ENCODE measurements around the gene ZFHX3. TPM values are rescaled to one million over a fixed set of nuclear protein-coding genes. Genes with fewer than 3 reads are reported as not detected.

ZFHX3 gene
- total RNA-seq, 1 donor from 2014 or later = 48.5 TPM

DNA sequence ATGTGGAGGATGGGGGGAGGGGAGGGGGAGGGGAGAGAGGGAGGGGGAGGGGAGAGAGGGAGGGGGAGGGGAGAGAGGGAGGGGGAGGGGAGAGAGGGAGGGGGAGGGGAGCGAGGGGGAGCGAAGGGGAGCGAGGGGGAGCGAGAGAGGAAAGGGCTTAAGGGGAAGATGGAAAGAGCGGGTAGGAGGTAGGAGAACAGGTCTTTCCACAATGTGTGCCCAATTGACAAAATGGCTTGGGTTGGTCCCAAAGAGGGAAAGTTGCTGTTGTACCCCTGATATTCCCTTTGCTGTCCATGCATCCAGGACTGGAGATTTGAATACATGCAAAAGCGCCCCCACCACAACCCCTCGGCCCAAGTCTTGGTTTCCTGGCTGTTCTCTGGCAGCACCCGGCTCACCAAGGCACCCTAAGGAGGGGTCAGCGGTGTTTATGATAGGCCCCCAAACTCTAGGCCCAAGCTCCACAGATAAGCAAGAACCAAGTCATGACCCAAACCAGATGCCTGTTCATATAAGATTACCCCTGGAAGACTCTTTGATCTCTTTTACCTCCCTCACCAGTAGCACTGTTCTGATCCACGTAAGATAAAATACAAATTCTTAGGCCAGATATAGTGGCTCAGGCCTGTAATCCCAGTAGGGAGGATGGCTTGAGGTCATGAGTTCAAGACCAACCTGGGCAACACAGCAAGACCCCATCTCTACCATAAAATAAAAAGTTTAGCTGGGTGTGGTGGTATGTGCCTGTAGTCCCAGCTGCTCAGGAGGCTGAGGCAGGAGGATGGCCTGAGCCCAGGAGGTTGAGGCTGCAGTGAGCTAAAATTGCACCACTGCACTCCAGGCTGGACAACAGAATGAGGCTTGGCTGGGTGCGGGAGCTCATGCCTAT, 119.6 kb downstream of the ZFHX3 start:
- H3K4me1 Mint-ChIP-seq (ENCODE audit: unreplicated experiment) = peaks cover 61% of the 10 kb centered on the region
- H3K27me3 Mint-ChIP-seq = no peaks in the 10 kb centered on the region
- DNase-seq (ENCODE audit: extremely low spot score, unreplicated experiment) = no peak
- no peak overlapping the region for H3K27ac Mint-ChIP-seq
- H3K36me3 Mint-ChIP-seq = peaks cover 12% of the 10 kb centered on the region
- TF ChIP-seq, protein P1, sequence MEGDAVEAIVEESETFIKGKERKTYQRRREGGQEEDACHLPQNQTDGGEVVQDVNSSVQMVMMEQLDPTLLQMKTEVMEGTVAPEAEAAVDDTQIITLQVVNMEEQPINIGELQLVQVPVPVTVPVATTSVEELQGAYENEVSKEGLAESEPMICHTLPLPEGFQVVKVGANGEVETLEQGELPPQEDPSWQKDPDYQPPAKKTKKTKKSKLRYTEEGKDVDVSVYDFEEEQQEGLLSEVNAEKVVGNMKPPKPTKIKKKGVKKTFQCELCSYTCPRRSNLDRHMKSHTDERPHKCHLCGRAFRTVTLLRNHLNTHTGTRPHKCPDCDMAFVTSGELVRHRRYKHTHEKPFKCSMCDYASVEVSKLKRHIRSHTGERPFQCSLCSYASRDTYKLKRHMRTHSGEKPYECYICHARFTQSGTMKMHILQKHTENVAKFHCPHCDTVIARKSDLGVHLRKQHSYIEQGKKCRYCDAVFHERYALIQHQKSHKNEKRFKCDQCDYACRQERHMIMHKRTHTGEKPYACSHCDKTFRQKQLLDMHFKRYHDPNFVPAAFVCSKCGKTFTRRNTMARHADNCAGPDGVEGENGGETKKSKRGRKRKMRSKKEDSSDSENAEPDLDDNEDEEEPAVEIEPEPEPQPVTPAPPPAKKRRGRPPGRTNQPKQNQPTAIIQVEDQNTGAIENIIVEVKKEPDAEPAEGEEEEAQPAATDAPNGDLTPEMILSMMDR (conservative IDR thresholded peaks at IDR 0.05) = no peak
- H3K9me3 Mint-ChIP-seq = no peaks in the 10 kb centered on the region
- no peak overlapping the region for H3K4me3 Mint-ChIP-seq

DNA sequence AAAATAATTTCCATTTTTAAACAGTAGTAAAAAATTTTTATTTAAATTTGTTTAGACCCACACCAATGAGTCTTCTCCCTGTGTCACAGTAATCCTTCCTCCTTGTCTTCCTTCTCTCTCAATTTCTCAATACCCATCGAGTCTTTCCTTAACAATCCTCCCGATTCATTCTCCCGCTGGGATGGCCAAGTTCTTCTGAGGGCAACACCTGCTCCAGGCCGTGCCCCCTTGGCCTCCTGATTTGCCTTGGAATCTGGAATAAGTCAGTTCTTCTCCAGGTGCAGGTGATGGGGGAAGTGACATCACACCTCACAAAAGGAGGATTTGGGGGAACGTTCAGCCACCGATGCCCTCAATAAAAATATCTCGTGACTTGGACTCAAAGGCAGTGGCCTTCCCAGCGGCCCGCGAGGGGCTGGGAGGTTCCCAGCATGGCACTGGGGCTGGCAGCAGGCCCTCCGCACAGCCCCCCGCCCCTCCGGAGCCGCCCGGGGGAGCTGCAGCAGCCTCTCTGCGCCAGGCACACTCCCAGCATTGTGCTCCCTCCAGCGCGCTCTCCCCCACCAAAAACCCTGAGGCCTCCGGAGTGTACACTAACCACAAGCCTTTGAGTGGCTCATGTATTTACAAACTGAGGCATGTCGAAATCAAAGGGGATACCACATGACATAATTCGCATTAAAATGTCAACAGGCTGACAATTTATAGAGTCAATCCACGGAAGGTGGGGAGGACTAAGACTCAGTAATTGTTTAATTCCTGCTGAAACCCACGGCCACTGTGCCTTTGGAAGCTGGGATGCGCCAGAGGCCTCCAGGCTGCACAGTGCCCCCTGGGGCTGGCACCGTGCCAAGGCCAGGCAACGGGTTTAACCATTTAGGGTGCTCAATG, 120.5 kb downstream of the ZFHX3 start:
- TF ChIP-seq, protein P1 (conservative IDR thresholded peaks at IDR 0.05) = no peak
- peaks cover 61% of the 10 kb centered on the region for H3K4me1 Mint-ChIP-seq (ENCODE audit: unreplicated experiment)
- H3K36me3 Mint-ChIP-seq = peaks cover 9% of the 10 kb centered on the region
- no peaks in the 10 kb centered on the region for H3K27me3 Mint-ChIP-seq
- H3K27ac Mint-ChIP-seq = no peak overlapping the region
- H3K9me3 Mint-ChIP-seq = no peaks in the 10 kb centered on the region
- H3K4me3 Mint-ChIP-seq = no peak overlapping the region
- no peak for DNase-seq (ENCODE audit: extremely low spot score, unreplicated experiment)

GRCh38 chr16:72926177-72927070, 121.5 kb downstream of the ZFHX3 start:
- no peak overlapping the region for H3K4me3 Mint-ChIP-seq
- DNase-seq (ENCODE audit: extremely low spot score, unreplicated experiment) = no peak
- TF ChIP-seq, protein P1 (conservative IDR thresholded peaks at IDR 0.05) = no peak
- peak overlapping the region; percentile 6 for H3K27ac Mint-ChIP-seq
- no peaks in the 10 kb centered on the region for H3K9me3 Mint-ChIP-seq
- H3K36me3 Mint-ChIP-seq = peaks cover 14% of the 10 kb centered on the region
- peaks cover 61% of the 10 kb centered on the region for H3K4me1 Mint-ChIP-seq (ENCODE audit: unreplicated experiment)
- no peaks in the 10 kb centered on the region for H3K27me3 Mint-ChIP-seq

DNA sequence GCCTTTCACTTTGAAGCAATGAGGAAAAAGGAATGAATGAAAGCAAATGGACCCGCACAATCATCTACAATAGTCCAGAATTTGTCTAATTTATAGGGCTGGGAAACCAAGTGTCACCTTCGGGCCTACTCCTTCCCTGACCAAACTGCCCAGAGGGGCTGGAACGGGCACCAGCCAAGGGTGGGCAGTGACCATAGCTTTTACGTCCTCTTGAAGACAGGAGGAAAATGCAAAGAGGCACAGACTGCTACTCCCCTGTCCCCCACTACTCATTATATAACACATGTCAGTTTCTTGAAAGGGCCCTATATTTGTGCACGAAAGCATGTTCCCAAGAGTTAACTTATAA, 122.3 kb downstream of the ZFHX3 start:
- Mint-ChIP-seq H3K27me3 (no peaks in the 10 kb centered on the region), H3K4me1 (ENCODE audit: unreplicated experiment) (peaks cover 59% of the 10 kb centered on the region), H3K4me3 (no peak overlapping the region), H3K27ac (no peak overlapping the region), H3K36me3 (peaks cover 19% of the 10 kb centered on the region), H3K9me3 (no peaks in the 10 kb centered on the region)
- no peak for DNase-seq (ENCODE audit: extremely low spot score, unreplicated experiment)
- TF ChIP-seq, protein P1 (conservative IDR thresholded peaks at IDR 0.05) = no peak

All from type B pancreatic cell (in vitro differentiated cells).